Measurements from ENCODE around the gene OR5H6. TPM values are rescaled to one million over a fixed set of nuclear protein-coding genes. Genes with fewer than 3 reads are reported as not detected.

The OR5H6 gene
- total RNA-seq, 1 experiment from 2014 or later, result not detected

Other genes with a start within 250 kb of the OR5H6 start
- gene GABRR3, start 228.9 kb upstream of the OR5H6 start, total RNA-seq (2014; rRNA removed; shearing (Covaris generic); ENCODE audit: low replicate concordance), result not detected in 2 replicates
- gene OR5AC2, start 177.1 kb upstream of the OR5H6 start, total RNA-seq (2014; rRNA removed; shearing (Covaris generic); ENCODE audit: low replicate concordance), result not detected in 2 replicates
- gene OR5H1, start 133.5 kb upstream of the OR5H6 start, total RNA-seq (2014; rRNA removed; shearing (Covaris generic); ENCODE audit: low replicate concordance), result not detected in 2 replicates
- gene OR5H14, start 116.8 kb upstream of the OR5H6 start, total RNA-seq (2014; rRNA removed; shearing (Covaris generic); ENCODE audit: low replicate concordance), result not detected in 2 replicates
- not detected in 2 replicates for gene OR5H15, start 97.5 kb upstream of the OR5H6 start, total RNA-seq (2014; rRNA removed; shearing (Covaris generic); ENCODE audit: low replicate concordance)
- not detected in 2 replicates for gene OR5H2, start 18.3 kb downstream of the OR5H6 start, total RNA-seq (2014; rRNA removed; shearing (Covaris generic); ENCODE audit: low replicate concordance)
- gene OR5K4, start 89.6 kb downstream of the OR5H6 start, total RNA-seq (2014; rRNA removed; shearing (Covaris generic); ENCODE audit: low replicate concordance), result not detected in 2 replicates
- gene OR5K3, start 126.4 kb downstream of the OR5H6 start, total RNA-seq (2014; rRNA removed; shearing (Covaris generic); ENCODE audit: low replicate concordance), result not detected in 2 replicates
- not detected in 2 replicates for gene OR5K1, start 199.0 kb downstream of the OR5H6 start, total RNA-seq (2014; rRNA removed; shearing (Covaris generic); ENCODE audit: low replicate concordance)
- gene OR5K2, start 233.4 kb downstream of the OR5H6 start, total RNA-seq (2014; rRNA removed; shearing (Covaris generic); ENCODE audit: low replicate concordance), result not detected in 2 replicates